ENCODE results near the gene SPECC1L.
"Not testable (repeated sequence)": the region's sequence is repeated elsewhere in the genome, so short reads cannot be mapped to it uniquely, and the experiment has no call there.

SPECC1L gene

GRCh38 chr22:24282401-24282800 lies 11.8 kb downstream of the SPECC1L start:
- DNase-seq, result no peak

GRCh38 chr22:24284747-24285203 lies 14.1 kb downstream of the SPECC1L start:
- no peak for DNase-seq

- peak in 1 of 51 donors; percentile 23 for DNase-seq
Measured at GRCh38 chr22:24285245-24285644, 14.6 kb downstream of the SPECC1L start.

GRCh38 chr22:24287212-24287611 lies 16.6 kb downstream of the SPECC1L start:
- DNase-seq, result not testable (repeated sequence)

- DNase-seq, result not testable (repeated sequence)
Measured at GRCh38 chr22:24287801-24288200, 17.2 kb downstream of the SPECC1L start.

- DNase-seq, result peak in 1 of 51 donors; percentile 15
Measured at GRCh38 chr22:24289114-24289513, 18.5 kb downstream of the SPECC1L start.

GRCh38 chr22:24289741-24290163 lies 19.1 kb downstream of the SPECC1L start:
- DNase-seq, result no peak

GRCh38 chr22:24290459-24290858 lies 19.8 kb downstream of the SPECC1L start:
- DNase-seq, result no peak

GRCh38 chr22:24291515-24292201 lies 21.0 kb downstream of the SPECC1L start:
- DNase-seq, result no peak

- DNase-seq, result not testable (repeated sequence)
Measured at GRCh38 chr22:24292202-24292830, 21.7 kb downstream of the SPECC1L start.

- DNase-seq, result not testable (repeated sequence)
Measured at GRCh38 chr22:24294913-24295312, 24.3 kb downstream of the SPECC1L start.

- not testable (repeated sequence) for DNase-seq
Measured at GRCh38 chr22:24298497-24299155, 28.0 kb downstream of the SPECC1L start.

- DNase-seq, result not testable (repeated sequence)
Measured at GRCh38 chr22:24300522-24300921, 29.9 kb downstream of the SPECC1L start.

- no peak for DNase-seq
Measured at GRCh38 chr22:24302591-24302990, 32.0 kb downstream of the SPECC1L start.

GRCh38 chr22:24303007-24303406 lies 32.4 kb downstream of the SPECC1L start:
- DNase-seq, result no peak

- DNase-seq, result no peak
Measured at GRCh38 chr22:24304062-24304675, 33.5 kb downstream of the SPECC1L start.

- DNase-seq, result no peak
Measured at GRCh38 chr22:24305260-24305692, 34.6 kb downstream of the SPECC1L start.

- no peak for DNase-seq
Measured at GRCh38 chr22:24310969-24311368, 40.3 kb downstream of the SPECC1L start.

GRCh38 chr22:24315367-24315966 lies 44.8 kb downstream of the SPECC1L start:
- no peak for DNase-seq

- not testable (repeated sequence) for DNase-seq
Measured at GRCh38 chr22:24316264-24316663, 45.6 kb downstream of the SPECC1L start.

- not testable (repeated sequence) for DNase-seq
Measured at GRCh38 chr22:24317511-24317910, 46.9 kb downstream of the SPECC1L start.

- DNase-seq, result no peak
Measured at GRCh38 chr22:24319451-24319850, 48.8 kb downstream of the SPECC1L start.

All from hypothalamus (tissue), 51 donors.